Mucosa of stomach (tissue), 1 donor: Measurements from ENCODE around the gene MAGI1.
"Not testable (repeated sequence)": the region's sequence is repeated elsewhere in the genome, so short reads cannot be mapped to it uniquely, and the experiment has no call there.

Experiments used
- H3K27me3 ChIP-seq: one replicate; pipeline ENCODE4 v1.7.0; 2013; ENCODE audit warnings: mild to moderate bottlenecking, low read length; ENCODE audit not compliant: control insufficient read depth, insufficient read depth
- H3K36me3 ChIP-seq: one replicate; pipeline ENCODE4 v1.7.0; 2013; ENCODE audit warnings: low read length; ENCODE audit not compliant: control insufficient read depth, insufficient read depth
- H3K4me1 ChIP-seq: one replicate; pipeline ENCODE4 v1.7.0; 2013; ENCODE audit warnings: mild to moderate bottlenecking, low read length; ENCODE audit not compliant: control insufficient read depth, insufficient read depth
- H3K4me3 ChIP-seq: one replicate; pipeline ENCODE4 v1.7.0; 2013; ENCODE audit warnings: low read length
- H3K9ac ChIP-seq: one replicate; pipeline ENCODE4 v1.7.0; 2013; ENCODE audit warnings: mild to moderate bottlenecking, low read length, moderate library complexity
- H3K9me3 ChIP-seq: one replicate; pipeline ENCODE4 v1.7.0; 2013; ENCODE audit warnings: mild to moderate bottlenecking, low read length, moderate library complexity; ENCODE audit not compliant: control insufficient read depth
- donor health status: Pancreatic carcinoma.

The MAGI1 gene

DNA sequence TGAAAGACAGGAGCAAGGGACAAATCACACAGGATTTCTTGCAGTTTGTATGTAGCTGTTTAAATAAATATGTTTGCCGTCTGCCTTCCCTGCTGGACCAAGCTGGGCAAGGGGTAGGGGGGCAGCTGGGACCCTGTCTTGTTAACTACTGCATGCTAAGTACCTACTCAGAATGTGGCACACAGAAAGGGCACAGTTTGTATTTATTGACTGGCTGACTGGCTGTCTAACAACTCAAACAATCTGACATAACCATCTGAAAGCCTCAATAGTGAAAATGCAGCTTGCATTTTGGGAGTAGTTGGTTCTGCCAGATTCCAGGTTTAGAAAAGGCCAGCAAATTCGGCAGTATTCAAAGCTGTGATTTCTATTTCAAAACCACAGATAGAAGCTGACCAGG, 16.6 kb upstream of the MAGI1 start:
- H3K9me3 ChIP-seq: no peaks in the 10 kb centered on the region
- no peak overlapping the region for H3K4me3 ChIP-seq
- H3K36me3 ChIP-seq: no peaks in the 10 kb centered on the region
- peaks cover 29% of the 10 kb centered on the region for H3K4me1 ChIP-seq
- H3K9ac ChIP-seq: no peak overlapping the region
- peaks cover 3% of the 10 kb centered on the region for H3K27me3 ChIP-seq

DNA sequence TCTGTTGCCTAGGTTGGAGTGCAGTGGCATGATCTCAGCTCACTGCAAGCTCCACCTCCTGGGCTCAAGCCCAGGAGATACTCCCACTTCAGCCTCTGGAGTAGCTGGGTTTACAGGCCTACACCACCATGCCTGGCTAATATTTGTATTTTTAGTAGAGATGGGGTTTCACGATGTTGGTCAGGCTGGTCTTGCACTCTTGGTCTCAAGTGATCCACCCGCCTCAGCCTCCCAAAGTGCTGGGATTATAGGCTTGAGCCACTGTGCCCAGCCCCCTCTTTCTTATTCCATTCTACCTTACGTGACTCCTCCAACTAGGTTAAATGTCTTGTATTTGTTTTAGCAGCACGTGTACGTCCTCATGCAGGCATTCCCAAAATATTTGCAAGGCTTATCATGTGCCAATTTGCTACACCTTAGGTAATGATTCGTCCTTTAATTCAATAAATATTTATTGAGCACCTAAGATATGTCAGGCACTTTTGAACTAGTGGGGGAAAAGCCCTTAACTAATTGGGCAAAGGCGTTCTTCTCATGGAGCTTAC, 14.9 kb upstream of the MAGI1 start:
- Histone ChIP-seq H3K4me1 (peaks cover 29% of the 10 kb centered on the region), H3K9ac (no peak overlapping the region), H3K36me3 (no peaks in the 10 kb centered on the region), H3K27me3 (peaks cover 3% of the 10 kb centered on the region), H3K9me3 (no peaks in the 10 kb centered on the region), H3K4me3 (no peak overlapping the region)

DNA sequence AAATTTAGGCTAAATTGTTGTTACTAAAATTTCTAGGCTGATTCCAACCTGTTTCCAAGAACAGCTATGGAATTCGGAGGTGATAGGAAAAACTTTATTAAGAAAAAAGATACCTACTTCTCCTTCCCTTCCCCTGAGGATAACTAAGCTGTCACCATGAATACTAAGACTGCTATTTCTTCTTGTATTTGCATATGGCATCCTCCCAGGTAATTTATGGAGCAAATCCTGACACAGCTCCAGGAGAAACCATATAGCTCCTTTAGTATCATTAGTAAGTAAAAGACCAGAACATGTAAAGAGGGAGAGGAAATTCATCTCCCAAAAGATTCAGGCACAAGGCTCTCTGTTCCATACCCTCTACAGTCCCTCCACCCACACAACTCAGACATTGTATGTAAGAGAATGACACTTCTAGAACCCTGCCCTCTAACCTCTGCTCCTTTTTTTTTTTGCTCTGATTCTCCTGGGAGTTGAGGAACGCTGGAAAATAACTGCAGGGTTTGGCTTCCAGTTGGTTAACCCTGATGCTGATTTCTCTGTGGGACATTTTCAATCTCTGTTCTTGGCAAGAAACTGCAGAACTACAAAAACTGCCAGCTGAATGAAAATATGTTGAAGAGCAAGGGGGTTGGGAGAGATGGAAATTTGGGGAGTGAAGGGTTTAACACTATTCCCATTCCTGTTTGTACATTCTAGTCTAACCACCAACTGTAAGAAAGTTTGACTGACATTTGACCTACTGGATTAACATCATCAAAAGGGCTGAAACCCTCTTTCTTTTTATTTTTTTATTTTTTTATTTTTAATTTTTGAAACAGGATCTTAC, 14.2 kb upstream of the MAGI1 start:
- Histone ChIP-seq H3K9me3 (no peaks in the 10 kb centered on the region), H3K36me3 (no peaks in the 10 kb centered on the region), H3K27me3 (peaks cover 3% of the 10 kb centered on the region), H3K4me1 (peaks cover 29% of the 10 kb centered on the region), H3K4me3 (no peak overlapping the region), H3K9ac (no peak overlapping the region)

DNA sequence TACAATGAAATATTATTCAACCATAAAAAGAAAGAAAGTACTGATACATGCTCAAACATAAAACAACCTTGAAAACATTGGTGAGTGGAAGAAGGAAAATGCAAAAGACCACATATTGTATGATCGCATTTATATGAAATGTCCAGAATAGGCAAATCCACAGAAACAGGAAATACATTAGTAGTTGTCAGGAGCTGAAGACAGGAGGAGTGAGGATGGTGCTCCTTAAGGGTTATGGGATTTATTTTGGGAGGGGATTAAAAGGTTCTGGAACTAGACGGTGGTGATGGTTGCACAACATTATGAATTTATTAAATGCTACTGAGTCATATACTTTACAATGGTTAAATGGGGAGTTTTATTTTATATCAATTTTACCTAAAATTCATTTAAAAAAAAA, 12.1 kb upstream of the MAGI1 start:
- peaks cover 35% of the 10 kb centered on the region for H3K4me1 ChIP-seq
- no peaks in the 10 kb centered on the region for H3K36me3 ChIP-seq
- H3K9ac ChIP-seq: no peak overlapping the region
- no peaks in the 10 kb centered on the region for H3K9me3 ChIP-seq
- no peak overlapping the region for H3K4me3 ChIP-seq
- no peaks in the 10 kb centered on the region for H3K27me3 ChIP-seq

DNA sequence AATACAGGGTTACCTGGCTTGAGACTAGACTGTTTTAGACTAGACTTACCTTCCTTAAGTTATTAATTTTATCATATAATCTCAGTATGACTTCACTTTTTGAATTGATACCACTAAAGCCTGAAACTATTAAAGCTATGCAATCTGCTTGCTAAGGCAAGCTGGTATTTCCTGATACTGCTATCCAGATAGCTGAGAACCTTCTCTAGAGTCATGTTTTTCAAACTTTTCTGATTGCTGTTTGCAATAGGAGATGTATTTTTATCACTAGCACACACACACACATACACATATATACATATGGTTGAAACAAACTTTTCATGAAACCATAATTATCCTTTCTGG, 9.3 kb upstream of the MAGI1 start:
- no peaks in the 10 kb centered on the region for H3K27me3 ChIP-seq
- H3K9me3 ChIP-seq: no peaks in the 10 kb centered on the region
- no peaks in the 10 kb centered on the region for H3K36me3 ChIP-seq
- H3K9ac ChIP-seq: no peak overlapping the region
- peaks cover 15% of the 10 kb centered on the region for H3K4me1 ChIP-seq
- no peak overlapping the region for H3K4me3 ChIP-seq

DNA sequence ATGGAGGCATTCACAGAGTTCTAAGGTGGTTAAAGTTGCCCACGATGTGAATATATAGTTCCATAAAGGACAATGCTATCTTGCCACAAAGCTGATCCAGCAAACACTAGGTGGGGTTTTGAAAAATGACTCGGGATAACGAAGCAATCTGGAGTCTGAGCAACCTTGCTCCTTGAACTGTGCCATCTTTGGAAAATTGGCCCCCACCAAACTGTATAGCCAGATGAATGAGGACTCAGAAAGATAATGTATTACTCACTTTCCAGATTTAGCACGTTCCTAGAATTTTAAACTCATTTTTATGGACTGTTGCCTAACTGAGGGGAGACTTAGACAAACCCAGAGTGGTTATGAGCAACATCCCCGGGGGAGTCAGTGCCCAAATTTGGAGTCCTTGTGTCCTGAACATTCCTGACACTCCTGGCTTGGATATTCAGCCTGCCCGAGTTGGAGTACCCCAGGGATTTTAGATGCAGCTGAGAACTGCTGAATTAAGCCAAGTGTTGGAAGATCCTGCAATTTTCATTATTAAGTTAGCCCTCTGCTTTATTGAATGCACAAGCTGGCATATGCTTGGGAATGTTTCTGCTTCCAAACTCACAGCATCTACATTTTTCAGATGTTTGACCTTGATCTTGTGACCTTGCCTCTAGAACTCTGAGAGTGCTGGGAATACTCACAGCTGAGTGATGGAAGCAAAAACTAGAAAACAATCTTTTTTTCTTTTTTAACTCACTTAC, 8.8 kb upstream of the MAGI1 start:
- no peaks in the 10 kb centered on the region for H3K27me3 ChIP-seq
- no peak overlapping the region for H3K4me3 ChIP-seq
- H3K9me3 ChIP-seq: no peaks in the 10 kb centered on the region
- no peak overlapping the region for H3K9ac ChIP-seq
- peaks cover 10% of the 10 kb centered on the region for H3K4me1 ChIP-seq
- no peaks in the 10 kb centered on the region for H3K36me3 ChIP-seq

DNA sequence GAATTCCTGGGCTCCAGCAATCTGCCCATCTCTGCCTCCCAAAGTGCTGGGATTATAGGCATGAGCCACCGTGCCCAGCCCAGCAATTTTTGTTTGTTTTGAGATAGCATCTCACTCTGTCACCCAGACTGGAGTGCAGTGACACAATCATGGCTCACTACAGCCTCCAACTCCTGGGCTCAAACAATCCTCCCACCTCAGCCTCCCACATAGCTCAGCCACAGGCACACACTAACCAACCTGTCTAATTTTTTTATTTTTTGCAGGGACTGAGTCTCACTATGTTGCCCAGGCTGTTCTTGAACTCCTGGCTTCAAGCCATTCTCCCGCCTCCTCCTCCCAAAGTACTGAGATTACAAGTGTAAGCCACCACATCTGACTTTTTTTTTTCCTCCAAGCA, 7.6 kb upstream of the MAGI1 start:
- H3K9ac ChIP-seq: not testable (repeated sequence)

DNA sequence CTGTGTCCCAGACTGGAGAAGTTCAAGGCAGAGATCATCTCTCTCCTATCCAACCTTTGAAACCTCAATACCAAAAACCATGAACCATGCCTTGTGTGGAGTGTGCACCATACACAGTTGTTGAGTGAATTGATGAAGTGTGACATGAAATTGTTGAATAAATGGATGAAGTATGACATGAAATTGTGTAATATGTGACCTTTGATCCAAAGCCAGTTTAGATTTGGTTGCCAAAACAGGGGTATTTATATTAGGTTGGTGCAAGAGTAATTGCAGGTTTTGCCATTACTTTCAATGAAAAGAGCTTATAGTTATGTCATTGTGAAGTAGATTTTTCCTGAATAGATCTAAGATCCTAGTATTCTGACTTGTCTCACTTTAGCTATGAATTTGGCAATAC, 3.1 kb upstream of the MAGI1 start:
- no peak overlapping the region for H3K9ac ChIP-seq
- no peaks in the 10 kb centered on the region for H3K27me3 ChIP-seq
- H3K4me3 ChIP-seq: no peak overlapping the region
- no peaks in the 10 kb centered on the region for H3K4me1 ChIP-seq
- no peaks in the 10 kb centered on the region for H3K9me3 ChIP-seq
- H3K36me3 ChIP-seq: no peaks in the 10 kb centered on the region

More for the DNA sequence above, 7.6 kb upstream of the MAGI1 start:
- not testable (repeated sequence) for H3K4me1 ChIP-seq, H3K27me3 ChIP-seq, H3K9me3 ChIP-seq, H3K36me3 ChIP-seq, H3K4me3 ChIP-seq

DNA sequence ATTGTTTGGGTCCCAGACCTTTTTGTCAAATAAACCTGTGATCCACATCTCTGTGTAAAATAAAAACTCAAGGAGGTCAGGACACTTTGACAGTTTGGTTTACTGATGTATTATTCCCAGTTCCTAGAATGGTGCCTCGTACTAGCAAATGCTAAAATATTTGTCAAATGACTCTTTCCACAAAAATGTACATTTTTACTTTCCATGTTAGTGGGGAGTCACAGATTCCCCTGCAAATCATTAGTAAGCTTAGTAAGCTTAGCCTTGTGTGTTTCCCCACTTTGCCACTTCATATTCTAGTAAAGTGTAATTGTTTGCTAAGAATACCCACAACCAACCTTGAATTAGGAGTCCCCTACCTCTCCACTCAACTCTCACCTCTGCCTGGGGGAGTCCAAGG, 2.4 kb upstream of the MAGI1 start:
- no peaks in the 10 kb centered on the region for H3K27me3 ChIP-seq
- no peaks in the 10 kb centered on the region for H3K9me3 ChIP-seq
- no peak overlapping the region for H3K4me3 ChIP-seq
- H3K36me3 ChIP-seq: no peaks in the 10 kb centered on the region
- no peak overlapping the region for H3K9ac ChIP-seq
- peaks cover 3% of the 10 kb centered on the region for H3K4me1 ChIP-seq

DNA sequence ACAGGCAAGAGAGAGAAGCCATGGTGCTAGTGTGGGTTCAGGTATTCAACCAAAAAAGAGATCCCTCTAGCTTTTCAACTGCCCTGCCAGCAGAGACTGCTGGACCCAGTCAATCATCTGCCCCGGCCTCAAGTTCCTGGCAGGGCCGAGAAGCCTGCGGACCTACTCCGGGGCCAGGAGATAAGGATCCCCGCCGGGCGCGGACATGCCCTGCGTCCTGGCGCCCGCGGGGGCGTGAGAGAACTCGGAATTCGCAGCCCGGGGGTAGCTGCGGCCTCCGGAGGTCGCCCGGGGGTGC, 821 bp upstream of the MAGI1 start:
- H3K4me3 ChIP-seq: peak overlapping the region; percentile 94
- peak overlapping the region; percentile 72 for H3K9ac ChIP-seq
- peaks cover 11% of the 10 kb centered on the region for H3K4me1 ChIP-seq
- no peaks in the 10 kb centered on the region for H3K36me3 ChIP-seq
- H3K27me3 ChIP-seq: no peaks in the 10 kb centered on the region
- no peaks in the 10 kb centered on the region for H3K9me3 ChIP-seq

DNA sequence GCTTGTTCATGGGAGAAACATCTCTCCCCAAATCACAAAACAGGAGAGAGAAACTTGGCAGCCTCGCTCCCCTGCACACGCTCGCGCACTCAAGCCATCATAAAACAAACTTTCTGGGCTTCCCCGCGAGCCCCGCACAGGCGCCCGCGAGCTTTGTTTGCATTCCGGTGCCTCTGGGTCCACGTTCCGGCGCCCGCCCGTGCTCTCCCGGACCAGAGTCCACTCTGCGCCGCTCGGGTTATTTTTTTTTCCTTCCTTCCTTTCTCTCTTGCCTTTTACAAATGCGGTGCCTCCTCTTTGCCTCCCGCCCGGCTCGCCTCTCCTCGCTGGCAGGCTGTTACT, 363 bp downstream of the MAGI1 start:
- H3K4me1 ChIP-seq: peaks cover 11% of the 10 kb centered on the region
- H3K4me3 ChIP-seq: peak overlapping the region; percentile 94
- no peaks in the 10 kb centered on the region for H3K36me3 ChIP-seq
- peak overlapping the region; percentile 92 for H3K9ac ChIP-seq
- H3K27me3 ChIP-seq: no peaks in the 10 kb centered on the region
- no peaks in the 10 kb centered on the region for H3K9me3 ChIP-seq

DNA sequence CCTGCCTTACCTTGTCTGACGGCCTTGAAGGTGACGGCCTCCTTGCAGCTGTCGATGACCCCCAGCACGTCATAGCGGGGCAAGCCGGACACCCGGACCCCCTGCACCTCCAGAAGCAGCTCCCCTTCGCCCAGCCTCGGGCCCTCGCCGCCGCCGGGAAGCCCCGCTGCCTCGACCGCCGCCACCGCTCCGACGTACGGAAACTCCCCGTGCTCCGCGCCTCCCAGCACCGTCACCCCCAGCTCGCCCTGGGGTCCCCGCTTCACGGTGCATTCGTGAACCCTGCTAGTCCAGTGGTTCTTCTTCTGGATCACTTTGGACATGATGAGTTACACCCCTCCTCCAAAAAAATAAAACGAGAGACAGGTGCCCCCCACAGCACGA, 740 bp downstream of the MAGI1 start:
- peaks cover 11% of the 10 kb centered on the region for H3K4me1 ChIP-seq
- H3K9ac ChIP-seq: peak overlapping the region; percentile 92
- H3K27me3 ChIP-seq: no peaks in the 10 kb centered on the region
- no peaks in the 10 kb centered on the region for H3K36me3 ChIP-seq
- no peaks in the 10 kb centered on the region for H3K9me3 ChIP-seq
- peak overlapping the region; percentile 94 for H3K4me3 ChIP-seq
